ENCODE measurements around the gene CACTIN.
"Not testable (repeated sequence)": the region's sequence is repeated elsewhere in the genome, so short reads cannot be mapped to it uniquely, and the experiment has no call there.

CACTIN gene

DNA sequence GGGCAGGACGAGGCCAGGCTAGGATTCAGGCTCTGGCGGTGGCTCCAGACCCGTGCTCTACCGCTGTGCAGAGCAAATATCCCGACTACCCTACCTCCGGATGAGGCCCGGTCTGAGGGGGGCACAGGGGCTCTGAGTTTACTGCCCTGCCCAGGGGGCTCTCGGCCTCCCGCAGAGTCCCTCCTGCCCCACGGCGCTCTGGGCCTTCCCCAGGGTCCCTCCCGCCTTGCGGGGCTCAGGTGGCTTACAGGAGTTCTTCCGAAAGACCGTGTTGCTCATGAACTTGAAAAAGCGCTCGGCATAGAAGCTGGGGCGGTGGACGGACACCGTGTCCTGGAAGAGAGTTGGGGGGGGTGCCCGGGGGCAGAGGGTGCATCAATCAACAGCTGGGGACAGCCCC lies 19.1 kb upstream of the CACTIN start:
- no peak for DNase-seq

DNA sequence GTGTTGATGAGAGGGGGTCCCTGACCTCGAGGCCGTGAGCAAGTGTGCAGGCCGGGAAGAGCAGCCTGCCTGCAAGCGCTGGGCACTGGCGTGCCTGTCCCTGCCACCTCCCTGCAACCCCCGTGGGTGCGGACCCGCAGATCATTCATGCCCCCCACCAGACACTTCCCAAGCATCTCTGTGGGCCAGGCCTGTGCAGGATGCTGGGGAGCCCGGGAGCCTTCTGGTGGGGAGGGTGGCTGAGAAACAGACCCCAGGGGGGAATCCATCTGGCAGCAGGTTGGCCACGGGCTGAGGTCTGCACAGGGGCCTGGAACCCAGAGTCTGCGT lies 18.4 kb upstream of the CACTIN start:
- DNase-seq = no peak

DNA sequence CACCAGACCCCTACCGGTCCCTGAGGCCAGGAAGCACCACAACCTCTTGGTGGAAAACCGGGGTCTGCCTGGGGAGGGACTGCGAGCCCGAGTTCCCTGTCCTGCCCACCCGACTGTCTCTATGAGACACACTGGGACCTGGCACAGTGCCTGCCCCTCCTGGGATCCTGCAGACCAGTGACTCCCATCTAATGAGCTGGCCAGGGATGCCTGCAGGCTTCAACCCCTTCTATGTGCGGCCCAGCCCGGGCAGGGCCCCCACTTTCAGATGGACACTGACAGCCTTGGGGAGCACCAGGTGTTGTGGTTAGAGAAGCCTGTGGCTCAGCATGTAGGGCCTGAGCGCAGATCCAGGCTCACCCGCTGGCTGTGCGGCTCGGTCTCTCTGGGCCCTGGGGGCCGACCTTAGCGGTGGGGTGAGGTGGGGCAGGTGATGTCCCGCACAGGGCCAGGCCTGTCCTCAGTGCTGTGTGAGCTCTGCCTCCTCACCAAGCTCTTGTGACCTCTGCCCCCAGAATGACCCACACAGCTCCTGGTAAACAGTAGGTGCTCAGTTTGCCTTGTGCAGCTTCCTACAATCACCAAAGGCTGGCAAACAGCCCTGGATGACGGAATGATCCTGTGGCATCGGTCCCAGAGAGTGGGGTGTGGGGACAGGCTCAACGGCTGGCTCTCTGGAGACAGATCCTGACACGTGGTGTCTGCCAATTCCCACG lies 17.9 kb upstream of the CACTIN start:
- DNase-seq = no peak

DNA sequence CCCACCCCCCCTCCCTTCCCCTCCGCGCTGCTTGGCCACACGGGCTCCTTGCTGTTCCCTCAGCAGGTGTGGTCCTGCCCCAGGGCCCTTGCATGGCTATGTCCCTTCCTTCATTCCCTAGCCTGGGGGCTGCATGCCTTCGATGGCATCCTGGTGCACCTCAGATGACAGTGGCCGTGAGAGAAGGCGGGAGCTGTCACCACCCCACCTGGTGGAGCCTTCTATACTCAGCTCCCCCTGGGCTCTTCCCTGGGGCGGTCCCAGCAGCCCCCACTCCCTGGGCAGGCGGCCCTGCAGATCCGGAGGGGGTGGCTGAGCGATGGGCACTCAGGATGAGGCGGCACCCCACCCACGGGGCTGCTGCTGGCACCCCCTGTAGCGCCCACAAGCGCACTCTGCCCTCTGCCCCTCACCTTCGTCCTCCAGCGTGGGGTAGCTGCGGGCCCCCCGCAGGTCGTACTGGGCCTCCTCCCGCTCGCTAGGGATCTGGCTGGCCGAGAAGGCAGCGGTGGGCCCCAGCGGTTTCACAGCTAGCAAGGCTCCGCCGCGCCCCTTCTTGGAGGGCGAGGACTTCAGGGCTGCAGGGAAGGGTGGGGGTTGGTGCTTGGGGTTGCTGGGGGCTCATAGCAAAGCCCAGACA lies 17.2 kb upstream of the CACTIN start:
- no peak for DNase-seq

DNA sequence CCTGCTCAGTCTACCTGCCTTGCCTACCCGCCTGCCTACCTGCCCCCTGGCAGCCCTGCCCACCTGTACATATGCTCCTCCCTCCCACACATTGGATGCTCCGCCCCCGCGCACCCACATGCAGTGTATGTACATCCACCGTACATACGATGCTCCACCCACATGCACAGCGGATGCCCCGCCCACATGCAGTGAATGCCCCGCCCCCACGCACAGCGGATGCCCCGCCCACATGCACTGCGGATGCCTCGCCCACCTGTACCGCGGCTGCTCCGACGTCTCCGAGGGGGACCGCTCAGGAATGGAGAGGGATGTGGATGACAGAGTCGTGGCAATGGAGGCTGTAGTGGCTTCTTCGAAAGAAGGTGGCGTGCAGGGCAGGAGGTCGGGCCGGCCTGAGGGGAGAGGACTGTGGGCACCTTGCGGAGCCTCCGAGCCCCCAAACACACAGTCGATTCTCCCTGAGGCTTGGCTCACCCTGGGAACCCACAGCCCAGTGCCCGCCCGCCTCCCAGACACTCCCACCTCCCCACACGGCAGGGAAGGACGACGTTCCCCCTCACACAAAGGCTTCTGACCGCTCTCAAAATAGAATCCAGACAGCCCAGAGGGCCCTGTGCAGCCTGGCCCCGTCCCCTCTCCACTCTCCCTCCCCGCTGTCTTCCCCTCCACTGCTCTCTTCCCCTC lies 16.5 kb upstream of the CACTIN start:
- no peak for DNase-seq

DNA sequence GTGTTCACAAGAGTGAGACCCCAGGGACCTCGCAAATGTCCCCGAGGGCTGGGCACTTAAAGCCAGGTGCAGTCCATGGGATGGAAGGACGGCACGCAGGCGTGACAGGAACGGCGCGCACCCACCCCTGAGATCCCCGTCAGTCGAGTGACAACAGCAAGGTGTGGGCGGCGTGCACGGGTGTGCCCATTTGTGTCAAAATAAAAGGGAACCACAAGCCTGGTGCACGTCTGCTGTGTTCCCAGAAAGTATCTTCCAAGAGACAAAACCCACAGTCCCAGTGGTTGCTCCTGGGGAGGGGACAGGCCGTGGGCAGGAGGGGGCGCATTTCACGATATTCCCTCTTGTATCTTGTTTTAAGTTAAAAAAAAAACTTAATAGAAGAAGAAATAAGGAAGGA lies 15.7 kb upstream of the CACTIN start:
- no peak for DNase-seq

DNA sequence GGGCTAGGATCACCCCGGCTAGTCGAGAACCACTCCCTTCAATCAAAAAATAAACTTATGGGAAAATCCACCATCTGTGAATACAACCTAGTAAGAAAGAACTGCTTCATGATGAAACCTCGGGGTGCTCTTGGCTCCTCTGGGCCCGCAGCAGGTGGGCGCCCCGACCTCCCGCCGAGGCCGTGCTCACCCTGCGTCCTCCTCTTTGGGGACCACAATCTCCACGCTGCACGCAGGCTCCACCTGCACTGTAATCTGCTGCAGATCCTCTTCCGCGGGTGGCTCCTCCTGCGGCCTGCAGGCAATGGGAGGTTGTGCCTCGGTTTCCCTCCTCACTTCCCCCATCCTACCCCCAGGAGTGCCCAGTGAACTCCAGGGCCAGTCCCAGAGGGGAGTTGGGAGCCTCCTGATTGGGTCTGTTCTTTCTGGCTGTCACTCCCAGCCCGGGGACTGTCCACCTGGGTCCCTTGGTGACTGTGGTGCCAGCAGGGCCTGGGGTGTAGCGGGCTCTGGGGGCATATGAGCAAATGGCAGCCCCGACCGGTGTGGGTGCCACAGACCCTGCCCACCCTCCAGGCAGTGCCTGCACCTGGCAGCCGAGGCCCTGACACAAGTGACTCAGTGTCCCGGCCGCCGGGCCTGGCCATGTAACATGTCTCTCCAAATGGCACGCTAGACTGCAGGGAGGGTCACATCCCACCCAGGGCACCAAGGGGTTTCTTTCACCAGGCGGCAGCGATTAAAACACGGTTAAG lies 15.1 kb upstream of the CACTIN start:
- no peak for DNase-seq

DNA sequence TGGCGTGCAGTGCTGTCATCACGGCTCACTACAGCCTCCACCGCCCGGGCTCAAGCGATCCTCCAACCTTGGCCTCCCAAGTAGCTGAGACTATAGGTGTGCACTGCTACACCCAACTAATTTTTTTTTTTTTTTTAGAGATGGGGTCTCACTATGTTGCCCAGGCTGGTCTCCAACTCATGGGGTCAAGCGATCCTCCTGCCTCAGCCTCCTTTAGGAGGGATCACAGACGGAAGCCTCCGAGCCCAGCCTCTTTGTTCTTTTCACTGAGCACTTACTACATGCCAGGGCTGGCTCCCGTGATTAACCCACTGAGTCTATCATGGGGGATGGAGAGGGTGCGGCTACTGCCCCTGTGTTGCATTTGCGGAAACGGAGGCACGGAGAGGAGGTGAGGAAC lies 12.9 kb upstream of the CACTIN start:
- DNase-seq = no peak

DNA sequence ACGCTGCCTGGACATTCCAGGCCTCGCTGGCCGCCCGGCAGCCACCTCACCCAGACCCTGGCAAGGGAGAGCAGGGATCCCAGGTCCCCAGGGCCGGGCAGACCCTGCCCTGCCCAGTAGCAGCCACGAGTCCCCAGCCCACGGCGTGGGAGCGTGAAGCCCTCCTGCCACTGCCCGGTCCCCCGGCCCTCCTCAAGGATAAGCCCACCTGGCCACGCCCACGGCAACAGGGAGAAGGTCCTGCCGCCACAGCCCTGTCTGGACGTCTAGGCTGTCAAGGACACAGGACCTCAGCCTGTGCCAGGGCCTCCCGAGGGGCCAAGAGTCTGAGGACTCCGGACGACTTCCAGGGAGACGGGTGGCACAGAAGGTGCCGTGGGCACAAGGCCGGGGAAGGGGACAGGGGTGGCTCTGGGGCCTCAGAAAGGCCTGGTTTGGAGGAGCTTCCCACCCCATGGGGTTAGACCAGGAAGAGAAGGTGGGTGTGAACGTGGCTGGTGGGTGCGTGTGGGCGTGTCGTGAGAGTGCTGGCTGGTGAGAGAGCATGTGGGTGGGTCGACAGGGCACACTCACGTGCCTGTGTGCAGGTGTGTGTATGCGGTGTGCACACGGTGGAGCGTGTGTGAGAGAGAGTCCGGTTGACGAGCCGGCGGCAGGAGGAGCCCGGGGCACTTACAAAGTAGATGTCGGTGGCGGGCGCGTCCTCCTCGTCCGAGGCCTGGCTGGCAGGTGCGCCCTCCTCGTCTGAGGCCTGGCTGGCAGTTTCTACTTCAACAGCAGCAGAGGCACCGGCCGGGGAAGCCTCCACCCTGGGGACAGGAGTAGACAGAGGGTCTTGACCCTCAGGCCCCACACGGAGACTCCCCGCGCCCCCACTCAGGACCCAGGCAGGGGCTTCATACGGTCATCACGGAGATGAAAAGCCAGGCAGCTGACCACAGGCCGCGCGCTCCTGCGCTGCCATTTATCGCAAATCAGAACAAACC lies 11.9 kb upstream of the CACTIN start:
- no peak for DNase-seq

DNA sequence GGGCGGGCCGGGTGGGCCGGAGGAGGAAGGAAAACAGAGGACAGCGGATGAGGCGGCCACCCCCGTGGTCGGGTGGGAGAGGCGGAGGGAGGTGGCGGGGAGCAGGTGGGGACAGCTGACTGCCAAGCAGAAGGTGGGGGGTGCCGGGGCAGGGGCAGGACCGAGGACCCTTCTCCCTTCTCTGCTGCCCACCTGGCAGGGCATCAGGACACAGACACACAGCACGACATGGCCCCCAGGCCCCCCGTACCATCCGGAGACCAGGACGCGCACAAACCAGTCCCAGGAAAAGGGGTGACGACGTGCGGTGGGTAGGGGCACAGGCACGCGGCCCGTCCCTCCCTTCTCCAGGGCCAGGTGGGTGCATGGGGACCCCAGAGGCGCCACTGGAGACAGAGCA lies 11.0 kb upstream of the CACTIN start:
- no peak for DNase-seq

DNA sequence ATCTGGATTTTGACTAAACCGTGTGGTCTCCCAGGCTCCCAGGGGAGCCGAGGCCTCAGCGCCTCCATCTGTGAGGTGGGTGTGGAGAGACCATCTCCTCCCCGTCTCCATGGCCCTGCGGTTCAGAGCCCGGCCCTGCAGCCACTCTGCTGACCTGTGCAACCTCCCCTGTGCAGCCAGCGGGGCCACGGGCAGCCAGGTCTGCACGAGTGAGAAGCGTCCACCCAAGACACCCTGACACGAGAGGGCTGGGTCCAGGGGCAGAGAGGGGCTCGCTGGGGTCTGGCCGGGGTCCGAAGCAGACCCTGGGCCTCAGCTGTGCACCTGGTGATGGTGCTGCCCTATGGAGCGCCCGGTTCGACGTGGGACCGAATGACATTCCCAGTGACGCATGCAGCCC lies 10.4 kb upstream of the CACTIN start:
- no peak for DNase-seq

DNA sequence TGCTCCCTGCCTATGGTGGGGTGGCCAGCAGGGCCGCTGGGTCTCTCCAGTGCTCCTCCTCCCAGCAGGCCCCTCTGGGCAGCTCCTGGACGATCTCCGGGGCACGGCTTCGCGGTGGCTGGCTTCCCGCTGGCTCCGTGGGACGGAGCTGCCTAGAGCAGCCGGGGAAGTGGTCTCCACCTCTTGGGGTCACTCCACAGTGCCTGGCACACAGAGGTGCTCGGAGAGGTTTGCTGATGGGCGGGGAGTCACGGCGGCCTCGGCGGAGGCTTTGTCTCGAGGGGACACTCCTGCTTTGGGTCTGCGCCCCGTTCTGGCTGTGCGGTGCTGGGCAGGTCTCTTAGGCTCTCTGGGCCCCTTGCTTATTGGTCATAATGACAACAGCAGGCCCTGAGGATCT lies 9.9 kb upstream of the CACTIN start:
- DNase-seq = no peak

DNA sequence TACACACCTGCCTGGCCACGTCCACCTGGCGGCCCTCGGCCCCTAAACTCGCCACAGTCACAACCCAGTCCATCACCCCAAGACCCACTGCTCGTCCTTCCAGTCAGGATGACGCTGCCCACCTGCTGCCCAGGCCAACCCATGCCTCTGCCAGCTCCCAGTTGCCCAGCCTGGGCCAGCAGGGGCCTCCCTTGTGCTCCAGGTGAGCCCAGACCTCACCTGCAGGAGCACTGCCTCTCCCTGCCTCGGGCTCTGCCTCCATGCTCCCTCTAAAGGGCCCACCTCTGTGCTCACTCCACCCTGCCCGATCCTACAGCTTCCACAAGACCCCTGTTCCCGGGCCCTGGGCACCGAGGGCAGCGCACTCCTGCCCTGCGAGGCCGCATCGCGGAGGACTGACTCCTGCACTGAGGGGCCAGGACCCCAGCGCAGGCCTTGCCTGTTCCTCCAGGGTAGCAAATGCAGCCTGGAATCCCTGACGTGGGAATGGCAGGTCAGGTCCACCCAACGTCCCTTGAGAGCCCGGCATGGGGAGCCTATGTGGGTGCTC lies 8.0 kb upstream of the CACTIN start:
- no peak for DNase-seq

DNA sequence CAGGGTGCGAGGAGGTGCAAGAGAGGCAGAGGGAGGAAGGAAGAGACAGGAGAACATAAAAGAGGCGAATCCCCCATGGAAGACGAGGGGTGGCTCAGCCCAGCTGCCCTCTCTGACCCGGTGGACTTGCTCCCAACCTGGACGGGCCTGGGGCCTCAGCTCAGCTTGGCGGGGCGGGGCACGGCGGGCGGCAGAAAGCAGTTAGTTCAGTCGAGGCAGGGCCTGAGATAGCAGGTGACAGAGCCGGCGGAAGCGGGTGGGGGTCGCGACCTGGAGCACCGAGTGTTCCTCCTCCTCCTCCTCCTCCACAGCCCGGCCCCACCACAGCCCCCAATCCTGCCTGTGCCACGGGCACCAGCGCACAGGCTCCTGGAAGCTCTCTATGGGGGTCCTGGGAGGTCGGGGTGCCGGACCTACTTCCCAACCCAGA lies 7.0 kb upstream of the CACTIN start:
- DNase-seq = no peak

DNA sequence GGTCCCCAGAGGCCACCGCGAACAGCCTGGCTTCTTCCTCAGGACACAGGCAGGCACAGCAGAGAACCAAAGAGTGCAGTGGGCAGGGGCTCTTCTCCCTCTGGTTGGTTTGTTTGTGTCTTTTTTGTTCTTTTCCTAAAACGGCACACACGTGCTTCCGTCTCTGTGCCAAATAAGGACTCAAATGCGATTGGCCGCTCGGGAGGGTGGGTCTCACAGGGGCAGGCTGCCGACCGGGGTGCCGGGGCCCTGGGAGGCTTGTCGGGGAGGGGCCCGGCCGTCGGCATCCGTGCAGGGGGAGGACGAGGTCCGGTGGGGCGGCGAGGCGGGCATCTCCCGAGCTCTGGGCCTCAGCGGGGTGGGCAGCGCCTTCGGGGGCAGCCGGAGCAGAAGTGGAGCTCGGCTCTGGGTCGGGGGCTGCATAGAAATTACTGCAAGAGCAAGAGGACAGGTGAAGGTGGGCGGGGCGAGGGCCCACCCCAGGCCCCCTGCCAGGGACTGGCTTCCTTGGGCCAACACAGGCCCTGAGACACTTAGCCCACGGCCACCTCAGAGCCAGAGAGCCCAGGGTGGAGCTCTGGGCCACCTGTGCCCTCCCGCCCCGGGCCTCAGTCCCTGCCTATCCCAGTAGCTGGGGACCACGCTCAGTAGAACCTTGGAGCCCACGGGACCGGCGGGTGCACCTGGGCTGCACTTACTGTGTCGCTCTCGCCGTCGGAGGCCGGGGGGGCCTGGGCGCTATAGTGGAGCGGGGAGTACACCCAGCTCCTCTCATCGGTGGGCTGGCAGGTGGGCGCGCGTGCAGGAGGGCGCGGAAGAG lies 6.4 kb upstream of the CACTIN start:
- DNase-seq = no peak

DNA sequence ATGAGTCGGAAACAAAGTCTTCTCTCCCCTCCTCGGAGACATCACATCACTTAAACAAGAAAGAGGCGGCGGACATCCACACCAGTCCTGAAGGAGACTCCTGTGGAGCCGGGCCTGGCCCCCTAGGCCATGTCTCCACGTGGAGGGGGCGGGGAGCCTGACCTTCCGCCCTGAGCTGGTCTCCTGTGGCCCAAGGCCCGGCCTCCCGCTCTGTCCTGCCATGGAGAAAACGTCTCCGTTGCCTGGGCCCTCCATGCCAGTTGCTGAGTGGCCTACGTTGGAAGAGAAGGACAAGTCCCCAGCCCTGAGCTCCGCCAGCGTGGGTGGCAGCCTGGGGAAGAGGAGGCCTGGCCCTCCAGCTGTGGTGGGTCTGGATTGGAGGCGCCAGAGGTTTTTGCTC lies 5.5 kb upstream of the CACTIN start:
- no peak for DNase-seq

DNA sequence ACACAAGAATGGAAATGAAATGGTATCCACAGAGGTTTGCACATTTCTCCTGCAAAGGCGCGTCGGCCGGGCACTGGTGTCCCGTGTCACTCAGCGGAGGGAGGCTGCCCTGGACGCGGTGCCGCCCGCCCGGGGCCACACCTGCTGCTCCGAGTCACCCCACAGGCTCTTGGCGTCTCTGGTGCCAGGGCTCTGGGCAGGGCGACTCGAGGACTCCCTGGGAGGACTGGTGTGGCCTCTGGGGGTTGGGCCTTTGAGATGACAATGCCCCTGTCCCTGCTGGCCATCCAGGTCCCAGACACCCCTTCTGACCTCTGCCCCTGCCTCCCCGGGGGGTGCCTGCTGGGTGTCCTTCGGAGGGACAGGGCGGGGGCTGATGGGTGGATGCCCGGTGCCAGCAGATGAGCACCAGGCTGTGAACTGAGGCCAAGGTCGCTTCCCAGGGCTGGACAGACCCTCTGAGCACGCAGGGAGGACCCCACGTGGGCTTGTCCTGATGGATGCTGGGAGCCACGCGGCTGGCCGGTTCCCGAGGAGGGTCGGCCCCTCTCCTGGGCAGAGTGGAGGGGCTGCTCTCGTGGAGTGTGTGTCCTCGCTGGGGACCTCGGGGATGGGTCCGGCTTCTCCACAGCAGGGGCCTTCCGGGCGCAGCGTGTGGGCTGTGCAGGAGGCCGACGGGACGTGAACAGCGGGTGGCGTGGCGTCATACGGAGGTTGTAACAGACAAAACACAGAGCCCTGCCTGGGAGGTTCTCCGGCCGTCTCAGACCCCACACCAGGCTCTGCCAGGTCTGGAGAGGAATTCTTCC lies 4.7 kb upstream of the CACTIN start:
- no peak for DNase-seq

DNA sequence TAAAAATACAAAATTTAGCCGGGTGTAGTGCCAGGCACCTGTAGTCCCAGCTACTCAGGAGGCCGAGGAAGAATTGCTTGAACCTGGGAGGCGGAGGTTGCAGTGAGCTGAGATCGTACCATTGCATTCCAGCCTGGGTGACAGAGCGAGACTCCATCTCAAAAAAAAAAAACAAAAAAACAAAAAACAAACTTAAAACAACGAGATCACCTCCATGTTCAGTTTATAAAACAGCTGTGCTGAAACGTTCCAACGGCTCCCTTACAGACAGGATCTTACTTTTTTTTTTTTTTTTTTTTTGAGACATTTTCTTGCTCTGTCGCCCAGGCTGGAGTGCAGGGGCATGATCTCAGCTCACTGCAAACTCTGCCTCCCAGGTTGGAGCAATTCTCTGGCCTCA lies 2.2 kb upstream of the CACTIN start:
- not testable (repeated sequence) for DNase-seq

DNA sequence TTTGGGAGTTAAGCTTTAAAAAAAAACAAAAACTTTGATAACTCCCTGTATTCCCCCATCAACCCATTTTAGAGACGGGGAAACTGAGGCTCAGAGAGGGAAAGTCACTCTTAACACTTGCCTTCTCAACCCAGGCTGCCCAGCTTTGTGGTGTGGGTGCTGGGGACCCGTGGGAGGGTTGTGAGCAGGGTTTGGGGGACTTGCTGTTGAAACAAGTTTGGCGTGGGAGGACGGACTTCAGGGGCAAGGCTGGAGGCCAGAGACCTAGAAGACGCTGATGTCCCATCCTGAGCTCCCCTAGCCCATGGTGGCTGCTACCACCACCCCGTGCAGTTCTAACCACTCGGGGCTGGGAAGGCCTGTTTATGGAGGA lies 747 bp upstream of the CACTIN start:
- no peak for DNase-seq

DNA sequence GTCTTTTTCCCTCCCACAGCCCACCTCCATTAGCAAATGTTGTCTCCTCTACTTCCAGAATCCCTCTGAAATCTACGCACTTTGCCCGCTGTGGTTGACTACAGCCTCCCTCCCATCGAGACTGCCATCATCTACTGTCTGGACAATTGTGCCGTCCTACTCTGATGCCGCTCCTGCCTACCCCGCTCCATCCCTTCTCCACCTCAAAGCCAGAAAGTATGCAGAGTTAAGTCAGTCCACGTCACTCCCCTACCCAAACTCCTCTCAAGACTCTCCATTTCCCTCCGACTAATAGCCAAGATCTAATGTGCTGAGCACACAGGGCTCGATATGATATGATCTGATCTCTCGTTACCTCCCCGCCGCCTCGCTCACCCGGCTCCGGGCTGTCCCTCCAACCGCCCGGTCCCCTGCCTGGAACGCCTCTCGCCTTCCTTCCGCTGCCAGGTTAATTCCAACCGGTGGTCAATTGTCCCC lies 556 bp downstream of the CACTIN start:
- no peak for DNase-seq
